Activated CD4-positive, alpha-beta T cell treated with anti-CD3 and anti-CD28 coated beads, Interleukin-2, amount 10 ng/mL, durations not matched to agents 7 days and 5 days (primary cell): ENCODE data around the gene ERO1B. TPM values are rescaled to one million over a fixed set of nuclear protein-coding genes. Genes with fewer than 3 reads are reported as not detected.
"Not testable (repeated sequence)": the region's sequence is repeated elsewhere in the genome, so short reads cannot be mapped to it uniquely, and the experiment has no call there.

Experiments used
- CTCF ChIA-PET: fragments of 350-600 bp; sonication (Branson Sonifier 250); formaldehyde crosslinking; loops from one replicate; lab custom pipeline; 2021; ENCODE audit warnings: antibody characterized with exemption; lab: Charles Lee
- POLR2A ChIA-PET: fragments of 350-600 bp; sonication (Branson Sonifier 250); formaldehyde crosslinking; loops from one replicate; lab custom pipeline; 2021; ENCODE audit warnings: antibody characterized with exemption; lab: Charles Lee
- DNase-seq: peaks from one replicate; pipeline ENCODE4 v3.0.0-alpha.2; 2020
- H3K27ac Mint-ChIP-seq: one replicate; pipeline ENCODE4 v1.8.0; 2021; ENCODE audit warnings: mild to moderate bottlenecking, moderate library complexity, mixed read lengths
- H3K27me3 Mint-ChIP-seq: one replicate; pipeline ENCODE4 v1.8.0; 2021; ENCODE audit warnings: mixed read lengths
- H3K36me3 Mint-ChIP-seq: one replicate; pipeline ENCODE4 v1.8.0; 2021; ENCODE audit warnings: low read depth, mixed read lengths
- H3K4me1 Mint-ChIP-seq: one replicate; pipeline ENCODE4 v1.8.0; 2021; ENCODE audit warnings: mixed read lengths
- H3K4me3 Mint-ChIP-seq: one replicate; pipeline ENCODE4 v1.8.0; 2021; ENCODE audit warnings: mild to moderate bottlenecking, moderate library complexity, mixed read lengths
- H3K9me3 Mint-ChIP-seq: one replicate; pipeline ENCODE4 v1.8.0; 2021; ENCODE audit warnings: mixed read lengths
- total RNA-seq, 2 experiments: library from RNA; stranded (reverse); gene quantifications; one replicate each; pipeline ENCODE4 v1.2.3, GENCODE V29; 2021

Gene ERO1B
- total RNA-seq, 2 experiments from 2014 or later: 2.5 to 2.6 TPM

DNA sequence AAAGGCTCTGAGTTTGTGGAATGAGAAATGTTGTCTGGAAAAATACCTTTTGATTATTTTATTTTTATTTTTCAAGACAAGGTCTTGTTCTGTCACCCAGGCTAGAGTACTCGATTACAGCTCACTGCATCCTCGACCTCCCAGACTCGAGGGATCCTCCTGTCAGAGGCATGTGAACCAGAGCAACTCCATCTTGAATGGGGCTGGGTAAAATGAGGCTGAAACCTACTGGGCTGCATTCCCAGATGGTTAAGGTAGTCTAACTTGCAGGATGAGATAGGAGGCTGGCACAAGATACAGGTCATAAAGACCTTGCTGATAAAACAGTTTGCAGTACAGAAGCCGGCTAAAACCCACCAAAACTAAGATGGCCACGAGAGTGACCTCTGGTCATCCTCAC is 32.3 kb upstream of the ERO1B start:
- DNase-seq, H3K4me3 Mint-ChIP-seq, H3K9me3 Mint-ChIP-seq, H3K36me3 Mint-ChIP-seq, CTCF ChIA-PET, H3K27me3 Mint-ChIP-seq, H3K27ac Mint-ChIP-seq, H3K4me1 Mint-ChIP-seq, POLR2A ChIA-PET: not testable (repeated sequence)

DNA sequence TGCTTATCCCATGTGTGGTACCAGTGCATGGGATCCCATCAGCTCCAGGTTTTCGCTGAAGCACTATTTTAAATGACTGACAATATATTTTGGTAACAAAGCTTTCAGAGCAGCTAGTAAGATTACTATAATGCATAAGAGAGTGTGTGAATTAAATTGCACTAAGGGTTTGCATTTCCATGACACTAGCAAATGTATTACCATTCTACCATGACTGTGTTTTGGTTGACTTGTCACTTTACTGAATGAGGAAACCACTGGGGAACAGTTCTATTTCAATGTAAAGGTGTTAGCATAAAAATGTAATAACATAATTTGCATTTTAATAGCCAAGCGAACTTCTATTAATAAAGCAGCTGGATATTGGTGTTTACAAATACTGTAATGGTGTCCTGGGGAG is 31.7 kb upstream of the ERO1B start:
- H3K4me3 Mint-ChIP-seq: no peak overlapping the region

DNA sequence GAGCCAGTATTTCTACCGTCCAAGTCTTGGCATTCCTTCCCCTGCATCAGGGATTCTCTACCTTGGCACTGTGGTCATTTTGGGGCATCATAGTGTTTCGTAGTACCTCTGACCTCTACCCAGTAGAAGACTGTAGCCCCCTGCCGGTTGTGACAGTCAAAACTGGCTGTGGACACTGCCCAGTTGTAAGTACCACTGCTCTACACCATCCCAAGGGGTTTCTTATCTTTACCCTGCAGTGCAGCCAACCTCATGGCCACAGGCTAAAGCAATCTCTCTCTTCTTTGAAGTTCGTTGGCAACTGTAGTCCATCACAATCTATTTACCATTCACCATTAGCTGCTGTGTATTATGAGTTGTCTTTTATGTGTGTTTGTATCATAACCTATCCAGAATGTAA is 29.3 kb upstream of the ERO1B start:
- no peaks in the 10 kb centered on the region for H3K27me3 Mint-ChIP-seq
- ChIA-PET POLR2A (no interaction called here), CTCF (no interaction called here)
- H3K4me1 Mint-ChIP-seq: no peaks in the 10 kb centered on the region
- no peaks in the 10 kb centered on the region for H3K36me3 Mint-ChIP-seq
- no peak for DNase-seq
- H3K27ac Mint-ChIP-seq: no peak overlapping the region
- no peak overlapping the region for H3K4me3 Mint-ChIP-seq
- H3K9me3 Mint-ChIP-seq: no peaks in the 10 kb centered on the region

More for the DNA sequence above, 31.7 kb upstream of the ERO1B start:
- no peak overlapping the region for H3K27ac Mint-ChIP-seq
- no peaks in the 10 kb centered on the region for H3K4me1 Mint-ChIP-seq
- no peak for DNase-seq
- no peaks in the 10 kb centered on the region for H3K36me3 Mint-ChIP-seq
- no peaks in the 10 kb centered on the region for H3K27me3 Mint-ChIP-seq
- CTCF ChIA-PET: interaction anchor here (0.6 kb wide), 1 partner anchor 29 kb away, joined by 3 read pairs; no protein-coding TSS in a partner anchor
- H3K9me3 Mint-ChIP-seq: no peaks in the 10 kb centered on the region
- POLR2A ChIA-PET: no interaction called here

DNA sequence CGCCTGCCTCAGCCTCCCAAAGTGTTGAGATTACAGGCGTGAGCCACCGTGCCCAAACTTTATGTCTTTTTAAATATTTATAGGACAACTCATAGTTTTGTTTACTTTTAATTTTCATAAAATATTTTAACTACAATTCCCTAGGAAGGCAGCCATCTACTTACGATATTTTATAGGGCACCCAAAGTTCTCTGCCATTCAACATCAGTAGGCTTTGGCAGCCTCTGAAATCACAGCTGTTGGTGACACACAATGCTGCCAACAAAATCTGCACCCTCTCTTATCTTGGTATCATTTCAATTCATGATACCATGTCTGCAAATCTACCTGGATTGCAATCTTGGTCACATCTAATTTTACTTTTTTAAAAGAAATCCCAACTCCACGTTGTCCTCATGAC is 27.1 kb upstream of the ERO1B start:
- Mint-ChIP-seq H3K27ac (no peak overlapping the region), H3K4me3 (no peak overlapping the region), H3K4me1 (no peaks in the 10 kb centered on the region), H3K9me3 (no peaks in the 10 kb centered on the region), H3K36me3 (no peaks in the 10 kb centered on the region), H3K27me3 (no peaks in the 10 kb centered on the region)
- no peak for DNase-seq
- CTCF ChIA-PET: no interaction called here
- POLR2A ChIA-PET: no interaction called here

DNA sequence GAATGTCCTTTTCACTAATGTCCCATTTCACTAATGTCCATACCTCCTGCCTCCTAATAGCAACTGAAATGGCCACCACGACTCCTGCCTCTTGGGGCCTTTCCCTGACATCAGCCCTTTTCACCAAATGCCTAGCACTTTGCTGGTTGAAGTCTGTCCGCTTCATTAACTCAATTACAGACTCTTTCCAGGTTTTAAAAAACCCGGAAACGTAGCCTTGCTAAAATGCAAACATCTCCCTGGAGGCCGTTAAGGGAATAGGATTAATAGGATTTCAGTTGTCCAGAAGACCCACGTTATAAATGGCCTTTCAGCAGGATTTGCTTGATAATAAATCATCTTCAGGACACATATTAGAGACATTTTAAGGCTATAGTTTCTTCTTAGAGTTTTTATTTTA is 25.7 kb upstream of the ERO1B start:
- Mint-ChIP-seq H3K27me3 (no peaks in the 10 kb centered on the region), H3K4me1 (no peaks in the 10 kb centered on the region), H3K4me3 (no peak overlapping the region), H3K27ac (no peak overlapping the region), H3K36me3 (no peaks in the 10 kb centered on the region), H3K9me3 (no peaks in the 10 kb centered on the region)
- POLR2A ChIA-PET: no interaction called here
- no peak for DNase-seq
- CTCF ChIA-PET: interaction anchor here (0.6 kb wide), 1 partner anchor 175 kb away, joined by 3 read pairs; no protein-coding TSS in a partner anchor

DNA sequence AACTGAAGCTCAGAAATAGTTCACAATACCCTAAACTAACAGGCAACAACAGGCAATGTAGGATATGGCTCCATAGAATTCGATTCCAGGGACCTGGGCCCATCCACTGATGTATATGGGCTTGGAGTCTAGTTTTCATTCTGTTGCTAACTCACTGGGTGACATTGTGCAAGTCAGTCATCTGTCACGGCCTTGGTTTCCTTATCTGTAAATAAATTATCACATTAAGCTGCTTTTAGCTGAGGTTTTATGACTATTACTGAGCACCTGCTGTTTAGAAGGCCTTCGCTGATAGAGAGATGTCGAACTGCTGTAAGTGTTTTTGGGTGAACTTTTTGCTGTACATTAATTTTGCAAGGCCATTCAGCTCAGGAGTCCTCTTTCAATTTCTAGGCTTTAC is 22.9 kb upstream of the ERO1B start:
- Mint-ChIP-seq H3K4me3 (no peak overlapping the region), H3K9me3 (no peaks in the 10 kb centered on the region), H3K4me1 (no peaks in the 10 kb centered on the region), H3K36me3 (no peaks in the 10 kb centered on the region), H3K27ac (no peak overlapping the region), H3K27me3 (no peaks in the 10 kb centered on the region)
- DNase-seq: no peak
- POLR2A ChIA-PET: no interaction called here
- CTCF ChIA-PET: interaction anchor here (1.4 kb wide), 1 partner anchor 17 kb away, joined by 4 read pairs; no protein-coding TSS in a partner anchor

- H3K27me3 Mint-ChIP-seq: no peaks in the 10 kb centered on the region
- H3K36me3 Mint-ChIP-seq: no peaks in the 10 kb centered on the region
Observed at GRCh38 chr1:236303675-236304074, 21.9 kb upstream of the ERO1B start.

GRCh38 chr1:236302941-236303340 is 21.2 kb upstream of the ERO1B start:
- H3K27me3 Mint-ChIP-seq: no peaks in the 10 kb centered on the region
- no peaks in the 10 kb centered on the region for H3K4me1 Mint-ChIP-seq
- CTCF ChIA-PET: no interaction called here
- POLR2A ChIA-PET: no interaction called here
- no peak overlapping the region for H3K27ac Mint-ChIP-seq
- DNase-seq: no peak
- no peaks in the 10 kb centered on the region for H3K36me3 Mint-ChIP-seq
- no peak overlapping the region for H3K4me3 Mint-ChIP-seq
- H3K9me3 Mint-ChIP-seq: no peaks in the 10 kb centered on the region

More at GRCh38 chr1:236303675-236304074, 21.9 kb upstream of the ERO1B start:
- no peak overlapping the region for H3K27ac Mint-ChIP-seq
- POLR2A ChIA-PET: no interaction called here
- H3K4me1 Mint-ChIP-seq: no peaks in the 10 kb centered on the region
- CTCF ChIA-PET: interaction anchor here (1.2 kb wide), 1 partner anchor 10 kb away, joined by 4 read pairs; no protein-coding TSS in a partner anchor
- no peak for DNase-seq
- H3K9me3 Mint-ChIP-seq: no peaks in the 10 kb centered on the region
- no peak overlapping the region for H3K4me3 Mint-ChIP-seq

DNA sequence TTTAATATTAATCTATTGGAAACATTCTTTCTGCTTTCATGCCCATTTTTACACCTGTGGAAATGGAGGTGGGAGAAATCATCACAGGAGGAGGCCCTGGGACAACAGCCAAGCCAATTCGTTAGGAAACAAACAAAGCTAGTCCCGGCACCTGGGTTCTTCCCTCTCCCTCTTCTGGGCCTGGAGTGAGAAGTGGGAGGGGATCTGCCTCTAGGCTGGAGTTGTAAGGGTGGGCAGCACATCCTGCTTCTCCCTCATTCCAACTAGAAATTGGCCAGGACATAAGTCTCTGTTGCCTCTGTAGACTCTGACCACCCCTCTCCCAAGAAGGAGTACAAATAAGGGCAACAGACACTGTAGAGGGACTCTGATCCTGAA is 20.2 kb upstream of the ERO1B start:
- H3K4me3 Mint-ChIP-seq: no peak overlapping the region
- H3K27ac Mint-ChIP-seq: no peak overlapping the region
- H3K4me1 Mint-ChIP-seq: no peaks in the 10 kb centered on the region
- ChIA-PET CTCF (interaction anchor here (1.5 kb wide), 1 partner anchor 9 kb away, joined by 3 read pairs; no protein-coding TSS in a partner anchor), POLR2A (no interaction called here)
- no peaks in the 10 kb centered on the region for H3K9me3 Mint-ChIP-seq
- no peak for DNase-seq
- no peaks in the 10 kb centered on the region for H3K36me3 Mint-ChIP-seq
- peaks cover 2% of the 10 kb centered on the region for H3K27me3 Mint-ChIP-seq

DNA sequence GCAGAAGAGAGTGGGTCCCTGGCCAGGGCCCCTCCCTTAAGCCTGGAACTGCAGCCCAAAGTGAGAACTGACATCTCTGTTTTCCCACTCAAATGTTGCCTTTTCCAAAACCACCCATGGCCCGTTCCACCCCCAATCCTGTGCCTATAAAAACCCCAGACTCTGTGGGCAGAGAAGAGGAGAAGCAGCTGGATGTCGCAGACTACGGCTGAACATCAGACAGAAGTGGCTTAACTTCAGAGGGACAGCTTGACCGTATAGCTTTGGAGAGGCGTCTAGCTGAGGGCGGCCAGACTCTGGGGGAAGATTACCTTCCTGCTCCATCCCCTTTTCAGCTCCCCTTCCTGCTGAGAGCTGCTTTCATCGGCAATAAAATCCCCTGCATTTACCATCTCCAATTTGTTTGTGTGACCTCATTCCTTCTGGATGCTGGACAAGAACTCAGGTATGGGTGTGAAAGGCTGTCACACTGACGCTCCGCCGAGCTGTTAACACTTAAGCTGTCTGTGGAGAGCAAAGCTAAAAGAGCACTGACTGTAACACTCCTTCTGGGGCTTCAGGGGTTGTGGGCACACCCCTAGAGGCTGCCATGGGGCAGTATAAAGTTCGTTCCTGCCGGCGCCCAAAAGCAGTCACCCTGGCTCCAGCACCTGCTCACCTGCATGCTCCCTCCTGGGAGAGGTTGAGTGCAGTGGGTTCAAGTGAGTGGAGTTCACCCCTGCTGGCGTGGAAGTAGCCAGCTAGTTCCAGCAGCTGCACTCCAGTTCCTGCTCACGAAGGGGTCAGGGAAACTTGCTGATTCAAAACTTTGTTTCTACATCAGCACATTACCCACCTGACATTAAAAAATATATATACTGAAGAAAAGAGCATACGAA is 19.6 kb upstream of the ERO1B start:
- CTCF ChIA-PET: interaction anchor here (1.5 kb wide), 1 partner anchor 8 kb away, joined by 3 read pairs; no protein-coding TSS in a partner anchor
- H3K36me3 Mint-ChIP-seq: no peaks in the 10 kb centered on the region
- H3K27me3 Mint-ChIP-seq: peaks cover 2% of the 10 kb centered on the region
- no peaks in the 10 kb centered on the region for H3K4me1 Mint-ChIP-seq
- DNase-seq: no peak
- H3K27ac Mint-ChIP-seq: no peak overlapping the region
- no peak overlapping the region for H3K4me3 Mint-ChIP-seq
- POLR2A ChIA-PET: no interaction called here
- no peaks in the 10 kb centered on the region for H3K9me3 Mint-ChIP-seq

DNA sequence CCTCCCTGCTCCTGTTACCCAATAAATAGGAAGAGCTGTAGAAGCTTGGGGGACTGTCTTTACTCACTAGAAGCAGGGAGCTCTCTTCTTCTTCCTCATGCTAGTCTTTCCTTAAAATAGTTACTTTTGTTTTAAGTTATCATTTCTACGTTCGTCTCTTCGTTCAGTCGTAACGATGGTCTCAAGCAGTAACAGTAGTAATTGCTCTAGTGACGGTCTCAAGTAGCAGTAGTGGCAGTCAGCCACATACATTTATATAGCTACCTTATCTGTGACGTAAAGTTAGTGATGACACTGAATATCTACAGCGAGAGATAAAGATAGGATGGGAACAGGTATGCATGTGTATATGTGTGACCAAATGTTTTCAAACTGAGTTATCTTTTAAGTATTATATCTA is 15.4 kb upstream of the ERO1B start:
- Mint-ChIP-seq H3K4me3 (no peak overlapping the region), H3K27ac (no peak overlapping the region), H3K9me3 (no peaks in the 10 kb centered on the region), H3K36me3 (no peaks in the 10 kb centered on the region), H3K27me3 (peaks cover 2% of the 10 kb centered on the region), H3K4me1 (no peaks in the 10 kb centered on the region)
- ChIA-PET POLR2A (no interaction called here), CTCF (no interaction called here)
- no peak for DNase-seq

DNA sequence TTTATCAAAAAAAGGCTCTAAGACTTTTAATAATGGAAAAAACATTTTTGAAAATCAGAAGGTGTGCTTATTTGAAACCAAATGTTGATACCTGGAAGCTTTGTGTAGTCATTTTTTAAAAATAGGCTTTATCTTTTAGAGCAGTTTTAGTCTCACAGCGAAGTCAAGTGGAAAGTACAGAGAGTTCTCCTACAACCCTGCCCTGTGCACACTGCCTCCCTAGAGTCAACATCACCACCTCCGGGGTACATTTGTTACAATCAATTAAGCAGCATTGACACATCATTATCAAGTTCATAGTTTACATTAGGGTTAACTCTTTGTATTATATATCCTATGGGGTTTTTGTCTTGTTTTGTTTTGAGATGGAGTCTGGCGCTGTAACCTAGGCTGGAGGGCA is 10.7 kb upstream of the ERO1B start:
- no peaks in the 10 kb centered on the region for H3K9me3 Mint-ChIP-seq
- H3K4me3 Mint-ChIP-seq: no peak overlapping the region
- no peak for DNase-seq
- H3K27ac Mint-ChIP-seq: no peak overlapping the region
- CTCF ChIA-PET: interaction anchor here (1.8 kb wide), 1 partner anchor 11 kb away, joined by 4 read pairs; no protein-coding TSS in a partner anchor
- H3K27me3 Mint-ChIP-seq: peaks cover 2% of the 10 kb centered on the region
- POLR2A ChIA-PET: no interaction called here
- no peaks in the 10 kb centered on the region for H3K36me3 Mint-ChIP-seq
- no peaks in the 10 kb centered on the region for H3K4me1 Mint-ChIP-seq

DNA sequence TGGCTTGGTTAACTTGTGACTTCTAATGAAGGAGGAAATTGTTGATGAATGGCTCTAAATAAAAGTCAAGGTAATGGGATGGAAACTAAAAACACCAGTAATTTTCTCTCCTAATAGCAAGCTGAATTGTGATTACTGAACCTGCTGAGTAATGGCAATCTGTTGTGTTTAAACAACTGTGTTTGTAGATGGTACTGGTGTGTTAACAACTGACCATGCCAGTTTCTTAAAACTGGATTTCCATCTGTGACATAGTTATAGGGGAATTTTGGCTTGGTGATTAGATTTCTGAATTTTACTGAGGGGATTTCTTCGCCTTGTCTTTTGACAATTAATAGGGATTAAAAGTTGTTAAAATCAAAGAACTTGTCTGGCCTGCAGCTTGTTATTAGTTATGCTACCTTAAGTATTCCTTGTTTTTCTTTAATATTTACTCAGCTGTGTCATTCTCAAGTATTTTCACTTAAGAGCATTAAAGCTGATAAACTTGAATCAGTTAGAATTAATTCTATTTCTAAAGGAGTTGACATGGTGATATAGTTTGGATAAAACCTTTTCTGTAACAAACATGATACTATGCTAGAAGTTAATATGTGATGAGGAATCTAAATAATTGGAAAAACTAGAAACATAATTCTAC is 7.9 kb upstream of the ERO1B start:
- no peak for DNase-seq
- Mint-ChIP-seq H3K27ac (no peak overlapping the region), H3K9me3 (no peaks in the 10 kb centered on the region), H3K36me3 (no peaks in the 10 kb centered on the region), H3K4me3 (no peak overlapping the region), H3K4me1 (peaks cover 8% of the 10 kb centered on the region), H3K27me3 (no peaks in the 10 kb centered on the region)
- ChIA-PET CTCF (no interaction called here), POLR2A (no interaction called here)
